ENCODE data around the gene NLRP12.
"Not testable (repeated sequence)": the region's sequence is repeated elsewhere in the genome, so short reads cannot be mapped to it uniquely, and the experiment has no call there.

Gene NLRP12

GRCh38 chr19:53838446-53838845 is 14.3 kb upstream of the NLRP12 start:
- DNase-seq: not testable (repeated sequence)

GRCh38 chr19:53832861-53833260 is 8.7 kb upstream of the NLRP12 start:
- DNase-seq: not testable (repeated sequence)

- DNase-seq: no peak
Measured at GRCh38 chr19:53828531-53828930, 4.4 kb upstream of the NLRP12 start.

GRCh38 chr19:53826876-53827275 is 2.8 kb upstream of the NLRP12 start:
- DNase-seq: no peak

- no peak for DNase-seq
Measured at GRCh38 chr19:53823380-53824120, 564 bp downstream of the NLRP12 start.

GRCh38 chr19:53819861-53820260 is 4.3 kb downstream of the NLRP12 start:
- DNase-seq: no peak

- no peak for DNase-seq
Measured at GRCh38 chr19:53818756-53819155, 5.4 kb downstream of the NLRP12 start.

- DNase-seq: peak; percentile 76
Measured at GRCh38 chr19:53813996-53814395, 10.1 kb downstream of the NLRP12 start.

GRCh38 chr19:53812335-53812734 is 11.8 kb downstream of the NLRP12 start:
- DNase-seq: no peak

GRCh38 chr19:53810891-53811290 is 13.2 kb downstream of the NLRP12 start:
- DNase-seq: no peak

GRCh38 chr19:53810187-53810546 is 13.9 kb downstream of the NLRP12 start:
- DNase-seq: no peak

GRCh38 chr19:53809518-53810186 is 14.5 kb downstream of the NLRP12 start:
- DNase-seq: no peak

- peak; percentile 20 for DNase-seq
Measured at GRCh38 chr19:53808710-53809125, 15.4 kb downstream of the NLRP12 start.

- DNase-seq: no peak
Measured at GRCh38 chr19:53801257-53801656, 22.9 kb downstream of the NLRP12 start.

GRCh38 chr19:53795019-53795418 is 29.1 kb downstream of the NLRP12 start:
- no peak for DNase-seq

GRCh38 chr19:53792721-53793433 is 31.2 kb downstream of the NLRP12 start:
- DNase-seq: peak; percentile 96

- no peak for DNase-seq
Measured at GRCh38 chr19:53789708-53790678, 34.1 kb downstream of the NLRP12 start.

GRCh38 chr19:53787266-53787665 is 36.8 kb downstream of the NLRP12 start:
- no peak for DNase-seq

GRCh38 chr19:53786744-53787143 is 37.4 kb downstream of the NLRP12 start:
- no peak for DNase-seq

- DNase-seq: no peak
Measured at GRCh38 chr19:53785196-53785889, 38.8 kb downstream of the NLRP12 start.

GRCh38 chr19:53782698-53783097 is 41.4 kb downstream of the NLRP12 start:
- DNase-seq: no peak

- DNase-seq: not testable (repeated sequence)
Measured at GRCh38 chr19:53781332-53781731, 42.8 kb downstream of the NLRP12 start.
